GM12878 (cell line): ENCODE measurements around the gene ENOPH1. TPM values are rescaled to one million over a fixed set of nuclear protein-coding genes. Genes with fewer than 3 reads are reported as not detected.

Experiments
- ATAC-seq: fragments of 200-7000 bp; cut with Tn5 transposase; 3 replicates; pipeline ENCODE4 v1.9.1; 2020; ENCODE audit warnings: mild to moderate bottlenecking, moderate library complexity
- BruUV-seq: library from RNA; stranded (reverse); fragments of 400-500 nt; replicated peaks from 2 replicates; lab custom pipeline; 2021; lab: Mats Ljungman, UMichigan
- CTCF ChIA-PET: fragments of 300-600 bp; sonication (Branson Sonifier 250); formaldehyde crosslinking; extraction: SDS; loops from one replicate; lab custom pipeline; 2021; ENCODE audit warnings: inconsistent platforms; lab: Yijun Ruan, JAX
- POLR2A ChIA-PET: fragments of 350-600 bp; formaldehyde crosslinking; extraction: SDS; loops from one replicate; lab custom pipeline; 2021; ENCODE audit warnings: inconsistent platforms; lab: Charles Lee
- RAD21 ChIA-PET: fragments of 300-600 bp; sonication (Branson Sonifier 250); formaldehyde crosslinking; loops from one replicate; lab custom pipeline; 2023; ENCODE audit warnings: antibody characterized with exemption; ENCODE audit not compliant: unreplicated experiment; lab: Charles Lee
- SMC1A ChIA-PET: fragments of 300-600 bp; sonication (Branson Sonifier 250); formaldehyde crosslinking; loops from one replicate; lab custom pipeline; 2023; ENCODE audit not compliant: unreplicated experiment, uncharacterized antibody; lab: Charles Lee
- DNase-seq: peaks from one replicate; pipeline ENCODE4 v3.0.0-alpha.2; 2011; ENCODE audit warnings: low read depth, low spot score
- FAIRE-seq: peaks from 3 replicates; lab custom pipeline; 2011; peaks lifted over from hg19 to GRCh38; lab: Jason Lieb, UNC
- H2AFZ ChIP-seq: 2 replicates; pipeline ENCODE4 v1.6.0; 2011; ENCODE audit warnings: low read depth, low read length, control low read depth; ENCODE audit not compliant: control insufficient read depth
- H3K27ac ChIP-seq: 2 replicates; pipeline ENCODE4 v1.5.1; 2011; ENCODE audit warnings: control low read depth; ENCODE audit not compliant: control insufficient read depth, insufficient read depth
- H3K27me3 ChIP-seq, 2 experiments: replicated peaks in 1 of 2; 2 replicates each; pipeline versions ENCODE4 v1.6.0 to v1.6.1; 2011; ENCODE audit warnings: low read length in 1 of 2; ENCODE audit not compliant: control insufficient read depth in 2 of 2, insufficient read depth in 2 of 2
- H3K36me3 ChIP-seq, 2 experiments: 2 replicates each; pipeline ENCODE4 v1.5.1; 2011; ENCODE audit warnings: low read length in 1 of 2; ENCODE audit not compliant: control insufficient read depth in 2 of 2, insufficient read depth in 2 of 2
- H3K4me1 ChIP-seq: 2 replicates; pipeline ENCODE4 v1.6.1; 2011; ENCODE audit warnings: mild to moderate bottlenecking, low read length, moderate library complexity, mixed read lengths; ENCODE audit not compliant: control insufficient read depth, insufficient read depth
- H3K4me2 ChIP-seq: 2 replicates; pipeline ENCODE4 v1.6.0; 2011; ENCODE audit warnings: control low read depth; ENCODE audit not compliant: control insufficient read depth, insufficient read depth
- H3K4me3 ChIP-seq: fragments of 200-600 bp; sonication (generic); 2 replicates; pipeline ENCODE4 v1.5.1; 2016
- H3K79me2 ChIP-seq: 2 replicates; pipeline ENCODE4 v1.6.0; 2011; ENCODE audit warnings: low read length; ENCODE audit not compliant: control insufficient read depth, insufficient read depth
- H3K9ac ChIP-seq: 2 replicates; pipeline ENCODE4 v1.8.0; 2011; ENCODE audit warnings: low read length, control low read depth, mixed read lengths; ENCODE audit not compliant: control insufficient read depth, insufficient read depth
- H3K9me3 ChIP-seq: replicated peaks from 3 replicates; pipeline ENCODE4 v1.5.1; 2011; ENCODE audit warnings: mild to moderate bottlenecking, low read length; ENCODE audit not compliant: control insufficient read depth, insufficient read depth
- H4K20me1 ChIP-seq: 2 replicates; pipeline ENCODE4 v1.6.0; 2011; ENCODE audit not compliant: control insufficient read depth, insufficient read depth
- ATF7 ChIP-seq: fragments of 450-650 bp; IDR thresholded peaks from 2 replicates; pipeline ENCODE4 v1.6.1; 2016; ENCODE audit warnings: low read depth, mild to moderate bottlenecking
- BRCA1 ChIP-seq: IDR thresholded peaks from 2 replicates; pipeline ENCODE4 v1.6.1; 2011; ENCODE audit warnings: low read depth, low read length, improper control_type of control experiment
- CEBPB ChIP-seq, 2 experiments: fragments of 150-350 bp in 1 of 2; IDR thresholded peaks; 2 replicates each; pipeline ENCODE4 v1.6.1; 2012 to 2014; ENCODE audit warnings: low read depth in 2 of 2, low read length in 2 of 2, borderline replicate concordance in 1 of 2, inconsistent platforms in 1 of 2
- ESRRA ChIP-seq: IDR thresholded peaks from 2 replicates; pipeline ENCODE4 v1.6.1; 2012; ENCODE audit warnings: mild to moderate bottlenecking, low read length, improper control_type of control experiment
- PAX8 ChIP-seq: fragments of 450-650 bp; IDR thresholded peaks from 2 replicates; pipeline ENCODE4 v1.6.1; 2017; ENCODE audit warnings: mild to moderate bottlenecking, moderate library complexity
- RCOR1 ChIP-seq: conservative IDR thresholded peaks from 2 replicates; pipeline ENCODE4 v1.6.1; 2012; ENCODE audit warnings: low read depth, low read length, improper control_type of control experiment
- RFX5 ChIP-seq: IDR thresholded peaks from 2 replicates; pipeline ENCODE4 v1.6.1; 2011; ENCODE audit warnings: low read depth, low read length, improper control_type of control experiment
- SRF ChIP-seq, 2 experiments: IDR thresholded peaks; 2 replicates each; pipeline ENCODE4 v1.6.1; 2011; ENCODE audit warnings: low read depth in 2 of 2, low read length in 2 of 2, mild to moderate bottlenecking in 1 of 2, moderate library complexity in 1 of 2
- WRNIP1 ChIP-seq: IDR thresholded peaks from 2 replicates; pipeline ENCODE4 v1.6.1; 2011; ENCODE audit warnings: low read depth, low read length, improper control_type of control experiment, borderline replicate concordance
- YBX1 ChIP-seq: fragments of 450-650 bp; IDR thresholded peaks from 2 replicates; pipeline ENCODE4 v1.6.1; 2016; ENCODE audit warnings: antibody characterized with exemption
- WGBS: methylation state at CpG from one replicate; pipeline ENCODE4 v1.1.6; 2016; ENCODE audit warnings: low lambda C conversion rate; ENCODE audit not compliant: insufficient replicate concordance, insufficient coverage; ENCODE audit errors: missing lambda C conversion rate; 5-methylcytosine and 5-hydroxymethylcytosine counted together
- in situ Hi-C: fragments of 300-500 bp; cut with MboI; formaldehyde crosslinking; loops from 9 replicates; pipeline ENCODE4 v1.14.3; 2018; ENCODE audit warnings: mixed read lengths
- intact Hi-C: fragments of 100-400 bp; cut with micrococcal nuclease; formaldehyde crosslinking; loops from one replicate; pipeline ENCODE4 v1.14.2; 2022; ENCODE audit not compliant: unreplicated experiment
- polyA plus RNA-seq, 11 experiments: library from polyadenylated mRNA; depleted of rRNA in 4 of 11; unstranded in 6 of 11; stranded (reverse) in 5 of 11; fragments of >200 nt; fragmentation: Nextera tagmentation in 4 of 11; fragmentation: Illumina TruSeq in 1 of 11; extraction: Ambion mirVana in 4 of 11; extraction: Trizol in 1 of 11; gene quantifications; 1 replicate in 1 of 11; 2 replicates in 10 of 11; pipeline versions ENCODE4 v1.2.1 to v1.2.3, GENCODE V29; 2011 to 2016; ENCODE audit warnings: inconsistent platforms in 2 of 11, missing spikeins in 2 of 11, low read depth in 1 of 11
- total RNA-seq, 4 experiments: library from RNA; depleted of rRNA in 3 of 4; stranded (reverse); fragments of >200 nt in 3 of 4; fragmentation: Illumina TruSeq in 1 of 4; extraction: Trizol in 1 of 4; gene quantifications; 2 replicates each; pipeline versions ENCODE4 v1.2.1 to v1.2.3, GENCODE V29; 2013 to 2021
- TF ChIP-seq, protein P1 (sequence below): fragments of 450-650 bp; IDR thresholded peaks from 2 replicates; pipeline ENCODE4 v1.6.1; 2018; ENCODE audit warnings: borderline replicate concordance, mild to moderate bottlenecking; ENCODE audit not compliant: partially characterized antibody
- TF ChIP-seq, protein P2 (sequence below): IDR thresholded peaks from 2 replicates; pipeline ENCODE4 v1.6.1; 2012; ENCODE audit warnings: improper control_type of control experiment, low read depth, low read length; ENCODE audit not compliant: insufficient replicate concordance
- TF ChIP-seq, protein P3 (sequence below): fragments of 450-650 bp; formaldehyde crosslinking; IDR thresholded peaks from 2 replicates; pipeline ENCODE4 v1.4.0; 2020; ENCODE audit warnings: mild to moderate bottlenecking, moderate library complexity

ENOPH1 gene
- total and polyA plus RNA-seq, 10 of the 15 experiments (the other 5 are each of a cell fraction or from before 2014, with no cell fraction given): 24.4 to 83.6 (median 46.7) TPM

DNA sequence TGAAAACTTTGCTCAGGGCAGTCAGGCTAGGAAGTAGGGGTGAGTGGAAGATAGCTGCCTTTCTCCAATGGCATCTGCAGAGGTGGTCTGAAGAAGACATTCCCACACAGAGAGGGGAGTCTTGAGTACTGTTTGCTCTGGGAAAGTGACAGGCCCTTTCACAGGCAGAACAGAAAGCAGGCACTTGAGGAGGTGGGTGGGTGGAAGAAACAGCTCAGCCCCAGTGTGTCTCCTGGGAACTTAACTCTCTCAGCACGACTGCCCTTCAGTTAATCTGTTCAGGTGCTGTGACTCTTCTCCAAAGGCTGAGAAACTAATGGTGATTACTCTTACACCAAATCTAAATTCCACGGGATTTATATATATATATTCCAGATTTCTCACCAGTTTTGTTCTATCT is 28.3 kb downstream of the ENOPH1 start:
- Histone ChIP-seq H2AFZ (no peak overlapping the region), H3K4me2 (no peak overlapping the region), H4K20me1 (no peaks in the 10 kb centered on the region), H3K79me2 (no peaks in the 10 kb centered on the region), H3K27me3 (no peaks in the 10 kb centered on the region), H3K4me3 (no peak overlapping the region), H3K4me1 (no peaks in the 10 kb centered on the region), H3K27ac (no peak overlapping the region), H3K36me3 (peaks cover 11% of the 10 kb centered on the region in 2 experiments; a peak in 3 of 4 replicates), H3K9ac (no peak overlapping the region), H3K9me3 (no peaks in the 10 kb centered on the region)
- RAD21 ChIA-PET: no interaction called here
- 55% methylated on average over 2 of the region's 2 CpGs for WGBS
- POLR2A ChIA-PET: interaction anchor here (0.6 kb wide), 1 partner anchor 84 kb away, joined by 5 read pairs; no protein-coding TSS in a partner anchor
- no TSS peak for BruUV-seq
- in situ Hi-C loops: no loop called here
- CTCF ChIA-PET: interaction anchor here (9.1 kb wide), 1 partner anchor 281 kb away, joined by 89 read pairs; no protein-coding TSS in a partner anchor
- DNase-seq: no peak
- 0 out of 3 replicates have a peak, but pooled peaks have one; percentile 22 for ATAC-seq
- SMC1A ChIA-PET: no interaction called here
- FAIRE-seq: no peak
- intact Hi-C loops: no loop called here
- TF ChIP-seq, protein P1, sequence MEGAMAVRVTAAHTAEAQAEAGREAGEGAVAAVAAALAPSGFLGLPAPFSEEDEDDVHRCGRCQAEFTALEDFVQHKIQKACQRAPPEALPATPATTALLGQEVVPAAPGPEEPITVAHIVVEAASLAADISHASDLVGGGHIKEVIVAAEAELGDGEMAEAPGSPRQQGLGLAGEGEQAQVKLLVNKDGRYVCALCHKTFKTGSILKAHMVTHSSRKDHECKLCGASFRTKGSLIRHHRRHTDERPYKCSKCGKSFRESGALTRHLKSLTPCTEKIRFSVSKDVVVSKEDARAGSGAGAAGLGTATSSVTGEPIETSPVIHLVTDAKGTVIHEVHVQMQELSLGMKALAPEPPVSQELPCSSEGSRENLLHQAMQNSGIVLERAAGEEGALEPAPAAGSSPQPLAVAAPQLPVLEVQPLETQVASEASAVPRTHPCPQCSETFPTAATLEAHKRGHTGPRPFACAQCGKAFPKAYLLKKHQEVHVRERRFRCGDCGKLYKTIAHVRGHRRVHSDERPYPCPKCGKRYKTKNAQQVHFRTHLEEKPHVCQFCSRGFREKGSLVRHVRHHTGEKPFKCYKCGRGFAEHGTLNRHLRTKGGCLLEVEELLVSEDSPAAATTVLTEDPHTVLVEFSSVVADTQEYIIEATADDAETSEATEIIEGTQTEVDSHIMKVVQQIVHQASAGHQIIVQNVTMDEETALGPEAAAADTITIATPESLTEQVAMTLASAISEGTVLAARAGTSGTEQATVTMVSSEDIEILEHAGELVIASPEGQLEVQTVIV: no peak
- TF ChIP-seq ATF7: peak; percentile 47
- no peak for TF ChIP-seq RCOR1
- TF ChIP-seq RFX5: no peak
- no peak for TF ChIP-seq PAX8
- TF ChIP-seq CEBPB (IDR thresholded peaks at IDR 0.05; ENCODE audit: borderline replicate concordance in 1 of 2, low read depth in 2 of 2, low read length in 2 of 2): no peak
- no peak for TF ChIP-seq WRNIP1
- no peak for TF ChIP-seq BRCA1
- no peak for TF ChIP-seq SRF (IDR thresholded peaks at IDR 0.05; ENCODE audit: low read depth in 2 of 2, low read length in 2 of 2)
- TF ChIP-seq, protein P2, sequence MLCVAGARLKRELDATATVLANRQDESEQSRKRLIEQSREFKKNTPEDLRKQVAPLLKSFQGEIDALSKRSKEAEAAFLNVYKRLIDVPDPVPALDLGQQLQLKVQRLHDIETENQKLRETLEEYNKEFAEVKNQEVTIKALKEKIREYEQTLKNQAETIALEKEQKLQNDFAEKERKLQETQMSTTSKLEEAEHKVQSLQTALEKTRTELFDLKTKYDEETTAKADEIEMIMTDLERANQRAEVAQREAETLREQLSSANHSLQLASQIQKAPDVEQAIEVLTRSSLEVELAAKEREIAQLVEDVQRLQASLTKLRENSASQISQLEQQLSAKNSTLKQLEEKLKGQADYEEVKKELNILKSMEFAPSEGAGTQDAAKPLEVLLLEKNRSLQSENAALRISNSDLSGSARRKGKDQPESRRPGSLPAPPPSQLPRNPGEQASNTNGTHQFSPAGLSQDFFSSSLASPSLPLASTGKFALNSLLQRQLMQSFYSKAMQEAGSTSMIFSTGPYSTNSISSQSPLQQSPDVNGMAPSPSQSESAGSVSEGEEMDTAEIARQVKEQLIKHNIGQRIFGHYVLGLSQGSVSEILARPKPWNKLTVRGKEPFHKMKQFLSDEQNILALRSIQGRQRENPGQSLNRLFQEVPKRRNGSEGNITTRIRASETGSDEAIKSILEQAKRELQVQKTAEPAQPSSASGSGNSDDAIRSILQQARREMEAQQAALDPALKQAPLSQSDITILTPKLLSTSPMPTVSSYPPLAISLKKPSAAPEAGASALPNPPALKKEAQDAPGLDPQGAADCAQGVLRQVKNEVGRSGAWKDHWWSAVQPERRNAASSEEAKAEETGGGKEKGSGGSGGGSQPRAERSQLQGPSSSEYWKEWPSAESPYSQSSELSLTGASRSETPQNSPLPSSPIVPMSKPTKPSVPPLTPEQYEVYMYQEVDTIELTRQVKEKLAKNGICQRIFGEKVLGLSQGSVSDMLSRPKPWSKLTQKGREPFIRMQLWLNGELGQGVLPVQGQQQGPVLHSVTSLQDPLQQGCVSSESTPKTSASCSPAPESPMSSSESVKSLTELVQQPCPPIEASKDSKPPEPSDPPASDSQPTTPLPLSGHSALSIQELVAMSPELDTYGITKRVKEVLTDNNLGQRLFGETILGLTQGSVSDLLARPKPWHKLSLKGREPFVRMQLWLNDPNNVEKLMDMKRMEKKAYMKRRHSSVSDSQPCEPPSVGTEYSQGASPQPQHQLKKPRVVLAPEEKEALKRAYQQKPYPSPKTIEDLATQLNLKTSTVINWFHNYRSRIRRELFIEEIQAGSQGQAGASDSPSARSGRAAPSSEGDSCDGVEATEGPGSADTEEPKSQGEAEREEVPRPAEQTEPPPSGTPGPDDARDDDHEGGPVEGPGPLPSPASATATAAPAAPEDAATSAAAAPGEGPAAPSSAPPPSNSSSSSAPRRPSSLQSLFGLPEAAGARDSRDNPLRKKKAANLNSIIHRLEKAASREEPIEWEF: peak; percentile 90
- TF ChIP-seq ESRRA: no peak
- TF ChIP-seq, protein P3, sequence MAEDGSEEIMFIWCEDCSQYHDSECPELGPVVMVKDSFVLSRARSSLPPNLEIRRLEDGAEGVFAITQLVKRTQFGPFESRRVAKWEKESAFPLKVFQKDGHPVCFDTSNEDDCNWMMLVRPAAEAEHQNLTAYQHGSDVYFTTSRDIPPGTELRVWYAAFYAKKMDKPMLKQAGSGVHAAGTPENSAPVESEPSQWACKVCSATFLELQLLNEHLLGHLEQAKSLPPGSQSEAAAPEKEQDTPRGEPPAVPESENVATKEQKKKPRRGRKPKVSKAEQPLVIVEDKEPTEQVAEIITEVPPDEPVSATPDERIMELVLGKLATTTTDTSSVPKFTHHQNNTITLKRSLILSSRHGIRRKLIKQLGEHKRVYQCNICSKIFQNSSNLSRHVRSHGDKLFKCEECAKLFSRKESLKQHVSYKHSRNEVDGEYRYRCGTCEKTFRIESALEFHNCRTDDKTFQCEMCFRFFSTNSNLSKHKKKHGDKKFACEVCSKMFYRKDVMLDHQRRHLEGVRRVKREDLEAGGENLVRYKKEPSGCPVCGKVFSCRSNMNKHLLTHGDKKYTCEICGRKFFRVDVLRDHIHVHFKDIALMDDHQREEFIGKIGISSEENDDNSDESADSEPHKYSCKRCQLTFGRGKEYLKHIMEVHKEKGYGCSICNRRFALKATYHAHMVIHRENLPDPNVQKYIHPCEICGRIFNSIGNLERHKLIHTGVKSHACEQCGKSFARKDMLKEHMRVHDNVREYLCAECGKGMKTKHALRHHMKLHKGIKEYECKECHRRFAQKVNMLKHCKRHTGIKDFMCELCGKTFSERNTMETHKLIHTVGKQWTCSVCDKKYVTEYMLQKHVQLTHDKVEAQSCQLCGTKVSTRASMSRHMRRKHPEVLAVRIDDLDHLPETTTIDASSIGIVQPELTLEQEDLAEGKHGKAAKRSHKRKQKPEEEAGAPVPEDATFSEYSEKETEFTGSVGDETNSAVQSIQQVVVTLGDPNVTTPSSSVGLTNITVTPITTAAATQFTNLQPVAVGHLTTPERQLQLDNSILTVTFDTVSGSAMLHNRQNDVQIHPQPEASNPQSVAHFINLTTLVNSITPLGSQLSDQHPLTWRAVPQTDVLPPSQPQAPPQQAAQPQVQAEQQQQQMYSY (CRISPR knock-in tag): no peak
- peak; percentile 89; the same call in 1 of the 2 replicates for TF ChIP-seq YBX1
